ENCODE results near the gene KCNF1.

The KCNF1 gene

GRCh38 chr2:10919771-10920621 lies 8.3 kb downstream of the KCNF1 start:
- TF ChIP-seq CTCF (IDR thresholded peaks at IDR 0.05) = no peak

- no peak for TF ChIP-seq CTCF (IDR thresholded peaks at IDR 0.05)
These were observed 9.1 kb downstream of the KCNF1 start for GRCh38 chr2:10920764-10921388.

DNA sequence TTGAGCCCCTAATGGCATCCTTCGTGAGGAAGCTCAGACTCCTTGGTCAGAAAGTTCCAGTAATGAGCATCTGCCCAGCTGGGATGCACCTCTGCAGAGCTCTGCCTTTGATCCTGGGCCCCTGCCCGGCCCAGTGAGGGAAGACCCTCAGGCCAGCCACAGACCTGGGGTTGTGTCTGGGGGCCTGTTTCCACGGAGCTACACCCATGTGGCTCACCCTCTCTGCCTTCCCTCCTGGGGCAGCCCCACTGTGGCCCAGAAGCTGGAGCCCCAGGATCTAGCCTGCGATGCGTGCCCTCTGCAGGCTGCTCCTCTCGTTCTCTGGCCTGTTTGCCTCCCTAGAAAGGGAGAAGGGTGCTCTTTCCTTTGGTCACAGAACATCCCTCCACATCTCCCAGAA lies 9.8 kb downstream of the KCNF1 start:
- no peak for TF ChIP-seq CTCF (IDR thresholded peaks at IDR 0.05)

GRCh38 chr2:10922307-10923007 lies 10.7 kb downstream of the KCNF1 start:
- TF ChIP-seq CTCF (IDR thresholded peaks at IDR 0.05) = no peak

GRCh38 chr2:10923008-10923375 lies 11.3 kb downstream of the KCNF1 start:
- TF ChIP-seq CTCF (IDR thresholded peaks at IDR 0.05) = no peak

- TF ChIP-seq CTCF (IDR thresholded peaks at IDR 0.05) = no peak
These were observed 12.2 kb downstream of the KCNF1 start for GRCh38 chr2:10923965-10924364.

- TF ChIP-seq CTCF (IDR thresholded peaks at IDR 0.05) = no peak
These were observed 12.7 kb downstream of the KCNF1 start for GRCh38 chr2:10924441-10924840.
